Endothelial cell of umbilical vein (primary cell): ENCODE data around the gene ENTR1.

Source experiments
- EZH2 ChIP-seq: IDR thresholded peaks from 2 replicates; pipeline ENCODE4 v1.6.1; 2012; ENCODE audit warnings: borderline replicate concordance, low read depth, mild to moderate bottlenecking, moderate library complexity, low read length, inconsistent platforms; ENCODE audit not compliant: severe bottlenecking
- FOS ChIP-seq: IDR thresholded peaks from 2 replicates; pipeline ENCODE4 v1.6.1; 2011; ENCODE audit warnings: mild to moderate bottlenecking, low read length, moderate library complexity, borderline replicate concordance; ENCODE audit not compliant: insufficient read depth
- GATA2 ChIP-seq: IDR thresholded peaks from 2 replicates; pipeline ENCODE4 v1.7.0; 2011; ENCODE audit warnings: low read depth, mild to moderate bottlenecking, moderate library complexity, mixed read lengths, low read length; ENCODE audit not compliant: insufficient read length, insufficient read depth
- JUN ChIP-seq: IDR thresholded peaks from 2 replicates; pipeline ENCODE4 v1.6.1; 2011; ENCODE audit warnings: borderline replicate concordance, low read depth; ENCODE audit not compliant: insufficient read length, insufficient read depth
- MAX ChIP-seq: IDR thresholded peaks from 2 replicates; pipeline ENCODE4 v1.6.1; 2011; ENCODE audit not compliant: insufficient read depth, insufficient read length
- MYC ChIP-seq: IDR thresholded peaks from one replicate; pipeline ENCODE4 v1.6.1; 2011; ENCODE audit warnings: mild to moderate bottlenecking, low read depth, low read length
- POLR2A ChIP-seq: IDR thresholded peaks from 2 replicates; pipeline ENCODE4 v1.6.1; 2012; ENCODE audit warnings: low read depth, mild to moderate bottlenecking, control low read depth, low read length
- POLR2AphosphoS5 ChIP-seq: IDR thresholded peaks from 2 replicates; pipeline ENCODE4 v1.6.1; 2012; ENCODE audit warnings: low read depth, mild to moderate bottlenecking, control low read depth, low read length, moderate library complexity; ENCODE audit not compliant: insufficient read depth
- TF ChIP-seq, protein P1 (sequence below), 2 donors: IDR thresholded peaks; 1 replicate in 1 of 2; 2 replicates in 1 of 2; pipeline ENCODE4 v1.5.1; 2011; ENCODE audit warnings: low read length in 2 of 2, mild to moderate bottlenecking in 2 of 2, moderate library complexity in 2 of 2, control low read depth in 1 of 2, inconsistent platforms in 1 of 2, low read depth in 1 of 2; ENCODE audit not compliant: insufficient read depth in 1 of 2; ENCODE audit errors: extremely low read depth in 1 of 2

- TF ChIP-seq, protein P1, sequence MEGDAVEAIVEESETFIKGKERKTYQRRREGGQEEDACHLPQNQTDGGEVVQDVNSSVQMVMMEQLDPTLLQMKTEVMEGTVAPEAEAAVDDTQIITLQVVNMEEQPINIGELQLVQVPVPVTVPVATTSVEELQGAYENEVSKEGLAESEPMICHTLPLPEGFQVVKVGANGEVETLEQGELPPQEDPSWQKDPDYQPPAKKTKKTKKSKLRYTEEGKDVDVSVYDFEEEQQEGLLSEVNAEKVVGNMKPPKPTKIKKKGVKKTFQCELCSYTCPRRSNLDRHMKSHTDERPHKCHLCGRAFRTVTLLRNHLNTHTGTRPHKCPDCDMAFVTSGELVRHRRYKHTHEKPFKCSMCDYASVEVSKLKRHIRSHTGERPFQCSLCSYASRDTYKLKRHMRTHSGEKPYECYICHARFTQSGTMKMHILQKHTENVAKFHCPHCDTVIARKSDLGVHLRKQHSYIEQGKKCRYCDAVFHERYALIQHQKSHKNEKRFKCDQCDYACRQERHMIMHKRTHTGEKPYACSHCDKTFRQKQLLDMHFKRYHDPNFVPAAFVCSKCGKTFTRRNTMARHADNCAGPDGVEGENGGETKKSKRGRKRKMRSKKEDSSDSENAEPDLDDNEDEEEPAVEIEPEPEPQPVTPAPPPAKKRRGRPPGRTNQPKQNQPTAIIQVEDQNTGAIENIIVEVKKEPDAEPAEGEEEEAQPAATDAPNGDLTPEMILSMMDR (IDR thresholded peaks at IDR 0.05; ENCODE audit: extremely low read depth in 1 of 2, insufficient read depth in 1 of 2, low read depth in 1 of 2, low read length in 2 of 2) = no peak
- TF ChIP-seq JUN = no peak
- TF ChIP-seq GATA2 = no peak
- TF ChIP-seq MYC = no peak
- no peak for TF ChIP-seq POLR2A
- no peak for TF ChIP-seq POLR2AphosphoS5
- TF ChIP-seq EZH2 = no peak
- TF ChIP-seq MAX = no peak
- no peak for TF ChIP-seq FOS
Measured at GRCh38 chr9:136374183-136374575, 36.2 kb downstream of the ENTR1 start.
